Liver (tissue), 9 donors: ENCODE measurements around the gene BCL10. TPM values are rescaled to one million over a fixed set of nuclear protein-coding genes. Genes with fewer than 3 reads are reported as not detected.

ENCODE experiments used
- DNase-seq: peaks from one replicate; pipeline ENCODE4 v3.0.0-alpha.2; 2017; ENCODE audit warnings: low spot score
- H3K27ac ChIP-seq, 2 donors: one replicate each; pipeline ENCODE4 v1.7.0; 2013; ENCODE audit warnings: inconsistent platforms in 2 of 2, low read length in 2 of 2, control low read depth in 1 of 2, low read depth in 1 of 2, mild to moderate bottlenecking in 1 of 2
- H3K27me3 ChIP-seq, 4 donors: one replicate each; pipeline versions ENCODE4 v1.6.1 to v1.7.0; 2013; ENCODE audit warnings: low read length in 3 of 4, inconsistent platforms in 1 of 4, mild to moderate bottlenecking in 1 of 4, moderate library complexity in 1 of 4; ENCODE audit not compliant: control insufficient read depth in 4 of 4, insufficient read depth in 4 of 4
- H3K36me3 ChIP-seq, 4 donors: one replicate each; pipeline versions ENCODE4 v1.6.1 to v1.7.0; 2013; ENCODE audit warnings: low read length in 3 of 4, mild to moderate bottlenecking in 3 of 4, low read depth in 1 of 4, moderate library complexity in 1 of 4; ENCODE audit not compliant: control insufficient read depth in 4 of 4, insufficient read depth in 3 of 4
- H3K4me1 ChIP-seq, 4 donors: one replicate each; pipeline versions ENCODE4 v1.6.1 to v1.7.0; 2013; ENCODE audit warnings: low read length in 3 of 4, mild to moderate bottlenecking in 3 of 4, moderate library complexity in 1 of 4; ENCODE audit not compliant: control insufficient read depth in 4 of 4, insufficient read depth in 4 of 4
- H3K4me3 ChIP-seq, 3 donors: one replicate each; pipeline versions ENCODE4 v1.6.1 to v1.7.0; 2013; ENCODE audit warnings: low read length in 3 of 3, control low read depth in 1 of 3, low read depth in 1 of 3, mild to moderate bottlenecking in 1 of 3
- H3K9ac ChIP-seq, 2 donors: one replicate each; pipeline ENCODE4 v1.7.0; 2013; ENCODE audit warnings: low read length in 2 of 2, mild to moderate bottlenecking in 2 of 2, moderate library complexity in 2 of 2, control low read depth in 1 of 2, low read depth in 1 of 2
- H3K9me3 ChIP-seq, 4 donors: one replicate each; pipeline versions ENCODE4 v1.6.1 to v1.7.0; 2013; ENCODE audit warnings: low read length in 3 of 4; ENCODE audit not compliant: control insufficient read depth in 4 of 4
- ATF3 ChIP-seq: IDR thresholded peaks from 2 replicates; pipeline ENCODE4 v1.6.1; 2016; ENCODE audit warnings: antibody characterized with exemption
- EGR1 ChIP-seq, 2 donors: IDR thresholded peaks; 2 replicates each; pipeline ENCODE4 v1.6.1; 2016 to 2018; ENCODE audit warnings: antibody characterized with exemption in 2 of 2, low read depth in 2 of 2
- FOXA2 ChIP-seq: IDR thresholded peaks from 2 replicates; pipeline ENCODE4 v1.6.1; 2016; ENCODE audit warnings: antibody characterized with exemption
- GABPA ChIP-seq, 2 donors: IDR thresholded peaks in 1 of 2; conservative IDR thresholded peaks in 1 of 2; 2 replicates each; pipeline ENCODE4 v1.6.1; 2016; ENCODE audit warnings: antibody characterized with exemption in 2 of 2, mild to moderate bottlenecking in 1 of 2, moderate library complexity in 1 of 2
- HNF4A ChIP-seq, 2 donors: conservative IDR thresholded peaks; 2 replicates each; pipeline ENCODE4 v1.6.1; 2016; ENCODE audit warnings: antibody characterized with exemption in 2 of 2, mild to moderate bottlenecking in 2 of 2
- HNF4G ChIP-seq: IDR thresholded peaks from 2 replicates; pipeline ENCODE4 v1.6.1; 2016; ENCODE audit warnings: antibody characterized with exemption
- JUND ChIP-seq, 2 donors: IDR thresholded peaks; 2 replicates each; pipeline ENCODE4 v1.6.1; 2016; ENCODE audit warnings: antibody characterized with exemption in 2 of 2
- MAX ChIP-seq: IDR thresholded peaks from 2 replicates; pipeline ENCODE4 v1.6.1; 2016; ENCODE audit warnings: antibody characterized with exemption
- NR2F2 ChIP-seq: IDR thresholded peaks from 2 replicates; pipeline ENCODE4 v1.6.1; 2016; ENCODE audit warnings: antibody characterized with exemption
- RAD21 ChIP-seq, 2 donors: IDR thresholded peaks; 2 replicates each; pipeline ENCODE4 v1.6.1; 2016; ENCODE audit warnings: antibody characterized with exemption in 2 of 2, mild to moderate bottlenecking in 2 of 2
- RXRA ChIP-seq, 2 donors: IDR thresholded peaks; 2 replicates each; pipeline ENCODE4 v1.6.1; 2017 to 2018; ENCODE audit warnings: antibody characterized with exemption in 2 of 2, mild to moderate bottlenecking in 1 of 2
- SP1 ChIP-seq: IDR thresholded peaks from 2 replicates; pipeline ENCODE4 v1.6.1; 2018; ENCODE audit warnings: antibody characterized with exemption, mild to moderate bottlenecking
- TAF1 ChIP-seq: conservative IDR thresholded peaks from 2 replicates; pipeline ENCODE4 v1.6.1; 2016; ENCODE audit warnings: antibody characterized with exemption, mild to moderate bottlenecking
- YY1 ChIP-seq: IDR thresholded peaks from 2 replicates; pipeline ENCODE4 v1.6.1; 2016; ENCODE audit warnings: antibody characterized with exemption, mild to moderate bottlenecking
- ZBTB33 ChIP-seq: IDR thresholded peaks from 2 replicates; pipeline ENCODE4 v1.6.1; 2016; ENCODE audit warnings: antibody characterized with exemption
- WGBS: extraction: QIAGEN DNeasy Blood & Tissue Kit; methylation state at CpG from one replicate; pipeline ENCODE4 v1.1.7; 2013; 5-methylcytosine and 5-hydroxymethylcytosine counted together
- polyA plus RNA-seq, 2 donors: library from polyadenylated mRNA; stranded (reverse) in 1 of 2; unstranded in 1 of 2; fragments of 200-250 nt in 1 of 2; fragments of >200 nt in 1 of 2; fragmentation: Nextera tagmentation in 1 of 2; extraction: Ambion mirVana in 1 of 2; gene quantifications; one replicate each; pipeline versions ENCODE4 v1.2.1 to v1.2.3, GENCODE V29; 2013 to 2015
- total RNA-seq, 2 donors: library from RNA; depleted of rRNA; stranded (reverse); fragments of >200 nt; gene quantifications; one replicate each; pipeline ENCODE4 v1.2.3, GENCODE V29; 2014
- TF ChIP-seq, protein P1 (sequence below): IDR thresholded peaks from 2 replicates; pipeline ENCODE4 v1.6.1; 2016; ENCODE audit warnings: antibody characterized with exemption, mild to moderate bottlenecking
- donor health status: healthy.
- donor health status: healthy.
- donor health status: healthy.
- donor health status: healthy.
- donor health status: healthy.

Gene BCL10
- total and polyA plus RNA-seq, 4 donors: 3.1 to 8.9 (median 7.5) TPM

DNA sequence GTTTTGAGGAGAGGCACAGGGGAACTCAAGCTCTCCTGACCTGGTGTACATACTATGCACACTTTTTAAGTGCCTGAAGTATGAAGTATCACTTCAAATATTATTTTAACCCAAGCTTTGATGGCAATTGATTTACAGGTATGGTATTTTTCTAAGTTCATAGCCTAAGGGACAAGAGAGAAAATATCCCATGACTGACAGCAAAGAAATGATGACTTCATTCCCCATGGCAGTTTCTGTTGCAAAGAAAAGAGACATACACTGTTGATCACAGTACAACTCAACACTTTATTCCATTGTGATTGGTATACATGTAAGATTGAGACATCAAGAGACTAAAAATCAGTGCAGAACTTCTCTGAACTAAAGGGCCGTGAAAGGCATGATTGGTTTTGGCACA is 41.8 kb upstream of the BCL10 start:
- H3K4me1 ChIP-seq: no peaks in the 10 kb centered on the region
- no peak overlapping the region for H3K9ac ChIP-seq
- H3K27ac ChIP-seq: no peak overlapping the region
- no peaks in the 10 kb centered on the region for H3K27me3 ChIP-seq
- TF ChIP-seq NR2F2 (no peak), HNF4A (conservative IDR thresholded peaks at IDR 0.05) (no peak), JUND (IDR thresholded peaks at IDR 0.05) (no peak), RXRA (IDR thresholded peaks at IDR 0.05) (no peak), HNF4G (no peak), EGR1 (IDR thresholded peaks at IDR 0.05; ENCODE audit: low read depth in 2 of 2) (no peak), SP1 (no peak), MAX (no peak), GABPA (IDR thresholded peaks at IDR 0.05 in 1 of 2, conservative IDR thresholded peaks at IDR 0.05 in 1 of 2) (no peak), FOXA2 (no peak), TAF1 (no peak), ATF3 (no peak), RAD21 (IDR thresholded peaks at IDR 0.05) (no peak), ZBTB33 (no peak)
- TF ChIP-seq, protein P1, sequence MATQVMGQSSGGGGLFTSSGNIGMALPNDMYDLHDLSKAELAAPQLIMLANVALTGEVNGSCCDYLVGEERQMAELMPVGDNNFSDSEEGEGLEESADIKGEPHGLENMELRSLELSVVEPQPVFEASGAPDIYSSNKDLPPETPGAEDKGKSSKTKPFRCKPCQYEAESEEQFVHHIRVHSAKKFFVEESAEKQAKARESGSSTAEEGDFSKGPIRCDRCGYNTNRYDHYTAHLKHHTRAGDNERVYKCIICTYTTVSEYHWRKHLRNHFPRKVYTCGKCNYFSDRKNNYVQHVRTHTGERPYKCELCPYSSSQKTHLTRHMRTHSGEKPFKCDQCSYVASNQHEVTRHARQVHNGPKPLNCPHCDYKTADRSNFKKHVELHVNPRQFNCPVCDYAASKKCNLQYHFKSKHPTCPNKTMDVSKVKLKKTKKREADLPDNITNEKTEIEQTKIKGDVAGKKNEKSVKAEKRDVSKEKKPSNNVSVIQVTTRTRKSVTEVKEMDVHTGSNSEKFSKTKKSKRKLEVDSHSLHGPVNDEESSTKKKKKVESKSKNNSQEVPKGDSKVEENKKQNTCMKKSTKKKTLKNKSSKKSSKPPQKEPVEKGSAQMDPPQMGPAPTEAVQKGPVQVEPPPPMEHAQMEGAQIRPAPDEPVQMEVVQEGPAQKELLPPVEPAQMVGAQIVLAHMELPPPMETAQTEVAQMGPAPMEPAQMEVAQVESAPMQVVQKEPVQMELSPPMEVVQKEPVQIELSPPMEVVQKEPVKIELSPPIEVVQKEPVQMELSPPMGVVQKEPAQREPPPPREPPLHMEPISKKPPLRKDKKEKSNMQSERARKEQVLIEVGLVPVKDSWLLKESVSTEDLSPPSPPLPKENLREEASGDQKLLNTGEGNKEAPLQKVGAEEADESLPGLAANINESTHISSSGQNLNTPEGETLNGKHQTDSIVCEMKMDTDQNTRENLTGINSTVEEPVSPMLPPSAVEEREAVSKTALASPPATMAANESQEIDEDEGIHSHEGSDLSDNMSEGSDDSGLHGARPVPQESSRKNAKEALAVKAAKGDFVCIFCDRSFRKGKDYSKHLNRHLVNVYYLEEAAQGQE: no peak
- H3K9me3 ChIP-seq: no peaks in the 10 kb centered on the region
- DNase-seq: no peak
- peaks cover 4 to 21% (median 10%) of the 10 kb centered on the region in 4 donors for H3K36me3 ChIP-seq
- WGBS: 96% methylated on average over 1 of the region's 1 CpG
- no peak overlapping the region for H3K4me3 ChIP-seq

- DNase-seq: no peak
- TF ChIP-seq HNF4A (conservative IDR thresholded peaks at IDR 0.05) (no peak), EGR1 (IDR thresholded peaks at IDR 0.05; ENCODE audit: low read depth in 2 of 2) (no peak), YY1 (no peak), RAD21 (IDR thresholded peaks at IDR 0.05) (no peak), HNF4G (no peak), SP1 (no peak)
These were observed 41.1 kb upstream of the BCL10 start for GRCh38 chr1:85317560-85317959.

More at GRCh38 chr1:85317560-85317959, 41.1 kb upstream of the BCL10 start:
- Histone ChIP-seq H3K9me3 (no peaks in the 10 kb centered on the region), H3K27ac (no peak overlapping the region), H3K36me3 (peaks cover 4 to 20% (median 8%) of the 10 kb centered on the region in 4 donors), H3K9ac (no peak overlapping the region), H3K27me3 (no peaks in the 10 kb centered on the region), H3K4me3 (no peak overlapping the region), H3K4me1 (no peaks in the 10 kb centered on the region)
- 92% methylated on average over 5 of the region's 5 CpGs for WGBS
